Ishikawa (cell line): ENCODE measurements around the gene FTO.

ENCODE experiments used
- CEBPB ChIP-seq: IDR thresholded peaks from 2 replicates; pipeline ENCODE4 v1.6.1; 2012
- CREB1 ChIP-seq: IDR thresholded peaks from 2 replicates; pipeline ENCODE4 v1.6.1; 2012; ENCODE audit warnings: low read depth
- EGR1 ChIP-seq: IDR thresholded peaks from 2 replicates; pipeline ENCODE4 v1.6.1; 2012
- EP300 ChIP-seq: IDR thresholded peaks from 2 replicates; pipeline ENCODE4 v1.6.1; 2012; ENCODE audit warnings: borderline replicate concordance
- FOXM1 ChIP-seq: IDR thresholded peaks from 2 replicates; pipeline ENCODE4 v1.6.1; 2012; ENCODE audit warnings: low read depth, borderline replicate concordance
- MAX ChIP-seq: IDR thresholded peaks from 2 replicates; pipeline ENCODE4 v1.6.1; 2012
- NFIC ChIP-seq: IDR thresholded peaks from 2 replicates; pipeline ENCODE4 v1.6.1; 2012
- RAD21 ChIP-seq: IDR thresholded peaks from 2 replicates; pipeline ENCODE4 v1.6.1; 2012; ENCODE audit warnings: low read depth
- REST ChIP-seq: IDR thresholded peaks from 2 replicates; pipeline ENCODE4 v1.6.1; 2012; ENCODE audit warnings: low read depth, mild to moderate bottlenecking
- TAF1 ChIP-seq: IDR thresholded peaks from 2 replicates; pipeline ENCODE4 v1.6.1; 2012; ENCODE audit warnings: low read depth, mild to moderate bottlenecking
- TCF12 ChIP-seq: IDR thresholded peaks from 2 replicates; pipeline ENCODE4 v1.6.1; 2012; ENCODE audit warnings: low read depth
- TEAD4 ChIP-seq: IDR thresholded peaks from 2 replicates; pipeline ENCODE4 v1.6.1; 2012
- USF1 ChIP-seq: IDR thresholded peaks from 2 replicates; pipeline ENCODE4 v1.6.1; 2012
- YY1 ChIP-seq: IDR thresholded peaks from 2 replicates; pipeline ENCODE4 v1.6.1; 2012; ENCODE audit warnings: low read depth
- ZBTB7A ChIP-seq: IDR thresholded peaks from 2 replicates; pipeline ENCODE4 v1.6.1; 2012; ENCODE audit warnings: low read depth

FTO gene

GRCh38 chr16:54118846-54119245 lies 414.9 kb downstream of the FTO start:
- TF ChIP-seq TAF1, result no peak
- no peak for TF ChIP-seq ZBTB7A
- TF ChIP-seq YY1, result no peak

- no peak for TF ChIP-seq TEAD4
- TF ChIP-seq RAD21, result no peak
- no peak for TF ChIP-seq USF1
- TF ChIP-seq TCF12, result no peak
- TF ChIP-seq TAF1, result no peak
- TF ChIP-seq MAX, result no peak
- TF ChIP-seq NFIC, result no peak
- TF ChIP-seq EP300, result no peak
- no peak for TF ChIP-seq EGR1
- TF ChIP-seq FOXM1, result no peak
- TF ChIP-seq YY1, result no peak
- TF ChIP-seq REST, result no peak
- TF ChIP-seq ZBTB7A, result no peak
- no peak for TF ChIP-seq CREB1
- no peak for TF ChIP-seq CEBPB
Measured at GRCh38 chr16:54120846-54121480, 417.0 kb downstream of the FTO start.

GRCh38 chr16:54121539-54122295 lies 417.8 kb downstream of the FTO start:
- TF ChIP-seq FOXM1 (no peak), NFIC (no peak), CEBPB (no peak), ZBTB7A (no peak), TEAD4 (no peak), EP300 (no peak), RAD21 (no peak), CREB1 (no peak), TAF1 (no peak), USF1 (no peak), EGR1 (no peak), MAX (no peak), YY1 (no peak), TCF12 (no peak), REST (no peak)

GRCh38 chr16:54123766-54124165 lies 419.8 kb downstream of the FTO start:
- no peak for TF ChIP-seq USF1
- TF ChIP-seq YY1, result no peak
- no peak for TF ChIP-seq EP300
- TF ChIP-seq EGR1, result no peak
- TF ChIP-seq CEBPB, result no peak

GRCh38 chr16:54125751-54126655 lies 422.0 kb downstream of the FTO start:
- TF ChIP-seq YY1, result no peak
- no peak for TF ChIP-seq TEAD4
- TF ChIP-seq CEBPB, result no peak
- TF ChIP-seq RAD21, result no peak
- no peak for TF ChIP-seq REST
- TF ChIP-seq EP300, result no peak
- TF ChIP-seq TAF1, result no peak
- TF ChIP-seq ZBTB7A, result no peak
- no peak for TF ChIP-seq NFIC
